ENCODE results near the gene GSN.

- TF ChIP-seq JUND (IDR thresholded peaks at IDR 0.05) (no peak), CTCF (IDR thresholded peaks at IDR 0.05; ENCODE audit: low read depth, low read length, missing input control) (no peak)
These were observed 5.3 kb downstream of the GSN start for GRCh38 chr9:121273064-121273775.
